DMS 273 (cell line): ENCODE results near the gene DEDD.

ENCODE experiments used
- DNase-seq: peaks from one replicate; lab custom pipeline; 2025; ENCODE audit not compliant: unreplicated experiment; lab: John Stamatoyannopoulos, UW

Gene DEDD, protein sequence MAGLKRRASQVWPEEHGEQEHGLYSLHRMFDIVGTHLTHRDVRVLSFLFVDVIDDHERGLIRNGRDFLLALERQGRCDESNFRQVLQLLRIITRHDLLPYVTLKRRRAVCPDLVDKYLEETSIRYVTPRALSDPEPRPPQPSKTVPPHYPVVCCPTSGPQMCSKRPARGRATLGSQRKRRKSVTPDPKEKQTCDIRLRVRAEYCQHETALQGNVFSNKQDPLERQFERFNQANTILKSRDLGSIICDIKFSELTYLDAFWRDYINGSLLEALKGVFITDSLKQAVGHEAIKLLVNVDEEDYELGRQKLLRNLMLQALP

DNA sequence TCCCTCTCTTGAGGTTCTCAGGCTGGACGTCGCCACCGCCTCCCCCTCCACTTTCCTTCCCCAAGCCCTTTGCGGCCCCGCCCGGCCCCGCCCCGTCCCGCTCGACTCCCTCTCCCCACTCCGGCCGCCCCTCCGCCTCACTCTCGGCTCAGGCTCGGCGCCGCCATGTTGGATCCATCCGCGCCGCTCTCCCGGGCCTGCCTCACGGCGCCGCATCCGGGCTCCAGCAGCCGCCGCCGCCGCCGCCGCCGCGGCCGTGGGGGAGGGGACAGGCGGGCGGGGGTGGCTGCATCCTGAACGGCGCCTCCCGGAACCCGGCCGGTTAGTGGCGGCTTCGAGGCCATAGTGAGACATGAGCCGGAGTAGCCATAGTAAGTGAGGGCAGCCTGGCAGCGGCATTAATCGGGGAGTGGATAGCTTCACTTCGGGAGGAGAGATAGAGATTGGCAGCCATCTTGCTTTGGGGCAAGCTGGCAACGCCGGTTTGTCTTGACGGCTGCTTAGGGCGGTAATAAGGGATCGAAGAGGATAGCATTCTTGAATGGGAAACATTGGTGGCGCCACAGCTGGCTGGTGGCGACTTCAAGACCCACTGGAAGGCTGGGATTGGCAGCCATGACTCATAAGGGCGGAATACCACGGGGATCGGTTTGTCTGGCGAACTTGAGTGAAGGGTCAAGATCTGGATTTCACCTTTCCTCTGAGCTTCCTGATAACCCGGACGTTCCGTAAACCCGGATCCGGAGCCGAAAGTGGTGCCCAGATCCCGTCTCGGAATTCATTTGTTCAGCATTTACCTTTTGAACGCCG, at the start of gene DEDD:
DEDD (minus strand) TSS at position 258 of the 810 bp plus-strand sequence. CDS start 8,205 bp downstream, outside the sequence.
- DNase-seq, result peak; percentile 98

GRCh38 chr1:161182214-161182613, 49.7 kb upstream of the DEDD start:
- DNase-seq, result no peak

GRCh38 chr1:161180639-161181038, 48.2 kb upstream of the DEDD start:
- peak; percentile 76 for DNase-seq

GRCh38 chr1:161179698-161180097, 47.2 kb upstream of the DEDD start:
- no peak for DNase-seq

GRCh38 chr1:161177936-161178244, 45.4 kb upstream of the DEDD start:
- no peak for DNase-seq

GRCh38 chr1:161177112-161177935, 44.9 kb upstream of the DEDD start, which contains the start of gene B4GALT3:
Gene B4GALT3 (minus strand): TSS chr1:161177507. CDS start chr1:161176060, 1,447 bp downstream.
- DNase-seq, result peak; percentile 92

GRCh38 chr1:161176468-161177111, 44.1 kb upstream of the DEDD start:
- DNase-seq, result peak; percentile 30

DNA sequence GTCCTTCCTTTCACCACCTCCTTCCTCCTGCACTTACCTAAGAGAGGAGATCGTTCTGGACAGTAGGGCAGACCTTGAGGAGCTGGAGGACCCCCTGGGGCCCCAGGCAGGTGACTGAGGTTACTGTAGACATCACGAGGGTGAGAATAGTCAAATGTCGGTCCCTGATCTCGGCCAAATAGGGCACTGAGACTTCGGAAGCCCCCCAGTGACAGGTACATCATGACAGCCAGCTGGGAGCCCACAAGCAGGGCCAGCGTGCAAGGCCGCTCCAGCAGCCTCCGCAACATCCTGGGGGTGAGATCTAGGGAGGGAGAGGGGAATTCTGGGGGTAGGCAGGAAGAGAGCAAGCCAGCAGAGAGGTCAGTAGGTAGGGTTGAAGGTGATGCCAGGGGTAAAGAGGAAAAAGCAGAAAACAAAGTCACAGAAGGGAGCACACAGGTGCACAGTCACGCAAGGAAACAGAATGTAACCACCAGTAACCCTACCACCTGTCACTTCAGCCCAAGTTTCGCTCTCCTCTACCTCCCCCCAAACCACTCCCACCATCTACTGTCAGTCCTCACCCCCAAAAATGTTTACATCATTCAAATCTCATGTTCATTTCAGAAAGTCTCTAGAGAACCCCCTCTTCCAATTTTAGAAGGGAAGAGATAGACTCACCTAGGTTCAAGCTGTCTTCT, 43.4 kb upstream of the DEDD start:
- no peak for DNase-seq

DNA sequence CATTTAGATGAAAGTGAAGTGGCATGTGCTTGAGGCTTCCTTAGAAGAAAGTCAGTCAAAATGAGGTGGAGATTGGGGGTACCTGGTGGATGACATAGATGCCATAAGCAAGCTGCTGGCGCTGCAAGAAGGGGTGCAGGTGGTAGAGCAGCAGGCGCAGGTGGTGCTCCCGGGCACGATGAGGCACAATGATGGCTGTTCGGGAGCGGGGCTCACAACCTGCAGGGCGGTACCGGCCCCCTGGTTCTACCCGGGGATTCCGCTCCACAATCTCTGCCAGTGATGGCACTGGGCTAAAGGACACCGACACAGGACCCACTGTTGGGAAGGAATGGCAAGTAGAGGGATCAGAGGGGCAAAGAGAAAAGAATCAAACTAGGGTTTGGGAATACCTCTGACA, 42.4 kb upstream of the DEDD start:
- DNase-seq, result no peak

- no peak for DNase-seq
Measured at GRCh38 chr1:161173711-161174110, 41.2 kb upstream of the DEDD start.

DNA sequence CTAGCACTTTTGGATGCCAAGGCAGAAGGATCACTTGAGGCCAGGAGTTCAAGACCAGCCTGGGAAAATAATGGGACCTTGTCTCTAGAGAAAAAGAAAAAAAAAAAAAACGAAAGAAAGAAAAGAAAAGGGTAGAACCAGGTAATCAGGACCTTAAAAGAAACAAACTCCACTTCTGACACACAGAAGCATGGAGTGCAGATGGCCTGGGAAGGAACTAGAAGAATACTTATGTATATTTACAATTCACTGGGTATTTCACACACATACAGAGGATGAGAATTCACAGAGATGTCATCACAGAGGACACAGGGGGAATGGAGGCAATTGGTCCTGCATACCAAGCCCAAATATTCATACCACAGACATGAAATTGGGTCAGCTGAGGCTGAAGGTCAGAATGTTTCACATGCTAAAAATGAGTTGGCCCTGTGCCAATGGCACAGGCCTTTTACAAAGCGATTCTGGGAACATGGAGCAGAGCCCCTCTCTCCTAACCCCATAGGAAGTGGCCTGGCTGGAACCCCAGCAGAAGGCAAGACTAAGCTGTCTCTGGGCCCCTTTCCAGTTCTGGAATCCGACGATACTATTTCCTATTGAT, 40.4 kb upstream of the DEDD start:
- DNase-seq, result peak; percentile 19

GRCh38 chr1:161172349-161172748, 39.9 kb upstream of the DEDD start:
- DNase-seq, result no peak

- no peak for DNase-seq
Measured at GRCh38 chr1:161171696-161172095, 39.2 kb upstream of the DEDD start.

DNA sequence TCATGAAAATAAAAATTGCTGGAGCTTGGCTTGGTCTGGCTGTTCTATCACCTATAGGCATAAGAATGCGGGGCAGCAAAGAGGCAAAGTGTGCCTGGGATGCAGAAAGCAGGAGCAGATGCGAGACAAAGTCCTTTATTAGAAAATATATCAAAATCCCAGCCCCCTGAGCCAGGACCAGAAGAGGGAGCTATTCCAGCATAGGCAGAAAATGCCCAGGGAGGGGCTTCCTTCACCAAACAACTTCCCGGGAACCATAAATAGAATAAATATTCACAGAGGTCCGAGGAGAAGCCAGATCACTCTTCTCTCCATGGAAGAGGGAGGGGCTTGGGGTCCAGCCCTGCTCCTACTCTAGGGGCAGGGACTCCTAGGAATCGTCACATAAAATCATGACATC, 38.7 kb upstream of the DEDD start:
- peak; percentile 43 for DNase-seq

DNA sequence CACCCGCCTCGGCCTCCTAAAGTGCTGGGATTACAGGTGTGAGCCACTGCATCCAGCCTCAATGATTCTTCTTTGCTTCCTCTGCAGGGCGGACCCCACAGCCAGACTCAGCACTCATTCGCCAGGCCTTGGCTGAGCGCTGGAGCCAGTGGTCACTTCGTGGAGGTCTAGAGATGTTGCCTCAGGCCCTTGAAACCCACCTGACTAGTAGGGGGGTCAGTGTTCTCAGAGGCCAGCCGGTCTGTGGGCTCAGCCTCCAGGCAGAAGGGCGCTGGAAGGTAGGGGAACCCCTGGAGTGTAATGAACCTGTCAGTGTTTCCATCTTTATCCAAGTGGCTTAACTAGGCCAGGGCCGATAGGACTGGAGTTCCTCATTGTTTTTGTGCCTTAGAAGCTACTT, 36.4 kb upstream of the DEDD start:
- no peak for DNase-seq

DNA sequence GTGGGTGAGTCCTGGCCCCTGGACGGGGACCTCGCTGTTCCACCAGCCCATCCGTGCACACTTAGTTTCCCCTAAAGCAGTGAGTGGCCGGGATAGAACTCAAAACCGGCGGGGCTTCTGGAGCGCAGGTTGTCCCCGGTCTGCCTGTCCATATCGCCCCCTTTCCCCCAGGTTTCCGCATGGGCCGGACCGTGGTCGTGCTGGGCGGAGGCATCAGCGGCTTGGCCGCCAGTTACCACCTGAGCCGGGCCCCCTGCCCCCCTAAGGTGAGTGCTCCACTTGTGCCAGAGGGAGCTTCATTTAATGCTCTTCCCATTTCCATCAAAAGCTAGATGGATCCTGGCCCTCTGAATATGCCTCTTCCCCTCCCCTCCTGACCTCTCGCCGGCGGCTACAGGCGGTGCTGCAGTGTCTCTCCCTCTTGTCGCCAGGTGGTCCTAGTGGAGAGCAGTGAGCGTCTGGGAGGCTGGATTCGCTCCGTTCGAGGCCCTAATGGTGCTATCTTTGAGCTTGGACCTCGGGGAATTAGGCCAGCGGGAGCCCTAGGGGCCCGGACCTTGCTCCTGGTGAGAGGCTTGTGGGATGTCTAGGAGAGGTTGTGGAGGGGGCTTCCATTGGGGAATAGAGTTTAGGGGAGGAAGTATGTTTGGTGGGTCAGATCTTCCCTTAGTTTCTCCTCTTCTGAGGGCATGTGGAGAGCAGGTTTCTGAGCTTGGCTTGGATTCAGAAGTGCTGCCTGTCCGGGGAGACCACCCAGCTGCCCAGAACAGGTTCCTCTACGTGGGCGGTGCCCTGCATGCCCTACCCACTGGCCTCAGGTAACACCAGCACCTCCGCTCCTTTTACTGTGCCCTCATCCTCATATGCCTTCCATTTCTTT, 34.4 kb upstream of the DEDD start:
- peak; percentile 66 for DNase-seq

DNA sequence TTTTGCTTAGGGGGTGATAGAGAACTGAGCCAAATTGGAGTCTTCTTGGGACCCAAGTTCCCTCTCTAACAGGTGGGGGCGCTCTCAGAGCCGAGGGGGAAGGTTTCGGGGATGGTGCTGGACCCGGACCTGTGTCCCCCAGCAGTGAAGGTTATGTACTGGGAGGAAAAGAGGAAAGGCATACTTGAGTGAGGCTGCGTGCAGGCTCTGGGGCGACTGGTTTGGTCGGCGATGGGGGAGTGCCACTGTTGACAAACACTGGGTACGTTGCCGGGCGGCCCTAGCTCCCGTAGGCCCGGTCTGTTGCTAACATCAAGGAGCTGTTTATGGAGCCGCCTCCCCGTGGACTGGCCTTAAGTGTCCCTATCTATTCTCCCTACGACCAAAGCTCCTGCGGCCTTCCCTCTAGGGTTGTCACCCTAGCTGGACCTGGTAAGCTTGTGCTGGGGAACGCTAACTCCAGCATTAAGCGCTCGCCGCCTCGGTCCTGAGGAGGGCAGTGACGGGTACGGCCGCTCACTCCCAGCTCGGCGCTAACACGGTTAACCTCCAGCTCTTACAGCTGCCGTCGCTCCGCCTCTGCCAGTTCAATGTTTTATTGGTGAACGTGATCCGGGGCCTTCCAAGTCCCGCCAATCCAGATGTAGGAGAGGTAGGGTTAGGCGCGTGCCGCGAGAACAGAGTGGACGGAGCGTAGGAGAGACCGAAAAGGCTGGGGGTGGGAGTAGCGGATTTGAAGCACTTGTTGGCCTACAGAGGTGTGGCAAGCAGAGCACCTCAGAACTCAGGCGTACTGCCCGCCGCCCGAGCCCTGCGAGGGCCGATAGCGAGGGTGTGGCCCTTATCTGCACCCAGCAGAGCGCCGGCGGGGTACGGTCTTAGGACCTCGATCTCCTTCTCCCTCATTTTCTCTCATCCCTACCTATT, 33.5 kb upstream of the DEDD start, which contains the start of gene PPOX:
PPOX (plus strand) TSS at position 685 of the 927 bp plus-strand sequence. CDS start 422 bp downstream, outside the sequence.
- DNase-seq, result peak; percentile 99
